H54 (cell line): ENCODE results near the gene MAL.

Source experiments
- DNase-seq: peaks from one replicate; pipeline ENCODE4 v3.0.0; 2011; ENCODE audit warnings: low spot score, mixed read lengths; ENCODE audit not compliant: insufficient read length
- FAIRE-seq: peaks from 3 replicates; lab custom pipeline; 2011; peaks lifted over from hg19 to GRCh38; lab: Jason Lieb, UNC
- POLR2A ChIP-seq: IDR thresholded peaks from 2 replicates; pipeline ENCODE4 v1.6.1; 2011; ENCODE audit warnings: low read depth, mild to moderate bottlenecking, low read length

MAL gene

GRCh38 chr2:95058989-95059641 is 33.6 kb downstream of the MAL start:
- no peak for DNase-seq
- no peak for TF ChIP-seq POLR2A
- FAIRE-seq, result no peak

- no peak for FAIRE-seq
- no peak for TF ChIP-seq POLR2A
- no peak for DNase-seq
Measured at GRCh38 chr2:95059656-95060370, 34.3 kb downstream of the MAL start.

- no peak for FAIRE-seq
- no peak for TF ChIP-seq POLR2A
- no peak for DNase-seq
Measured at GRCh38 chr2:95060446-95061118, 35.1 kb downstream of the MAL start.

- no peak for TF ChIP-seq POLR2A
- no peak for DNase-seq
- no peak for FAIRE-seq
Measured at GRCh38 chr2:95061119-95061512, 35.6 kb downstream of the MAL start.

GRCh38 chr2:95061601-95062183 is 36.2 kb downstream of the MAL start:
- no peak for TF ChIP-seq POLR2A
- DNase-seq (no peak), FAIRE-seq (no peak)

GRCh38 chr2:95062242-95063085 is 37.0 kb downstream of the MAL start:
- no peak for TF ChIP-seq POLR2A
- no peak for DNase-seq
- no peak for FAIRE-seq

GRCh38 chr2:95063086-95063958 is 37.8 kb downstream of the MAL start:
- TF ChIP-seq POLR2A, result no peak
- DNase-seq, result no peak
- no peak for FAIRE-seq

GRCh38 chr2:95068256-95068655 is 42.7 kb downstream of the MAL start:
- DNase-seq, result no peak
- no peak for TF ChIP-seq POLR2A
- FAIRE-seq, result no peak

- no peak for TF ChIP-seq POLR2A
- no peak for FAIRE-seq
- DNase-seq, result no peak
Measured at GRCh38 chr2:95069465-95069864, 44.0 kb downstream of the MAL start.

GRCh38 chr2:95071856-95072255 is 46.3 kb downstream of the MAL start:
- TF ChIP-seq POLR2A, result no peak
- DNase-seq (no peak), FAIRE-seq (no peak)

GRCh38 chr2:95072424-95072823 is 46.9 kb downstream of the MAL start:
- FAIRE-seq (no peak), DNase-seq (no peak)
- no peak for TF ChIP-seq POLR2A

- no peak for TF ChIP-seq POLR2A
- no peak for FAIRE-seq
Measured at GRCh38 chr2:95073856-95074662, 48.6 kb downstream of the MAL start.

More at GRCh38 chr2:95073856-95074662, 48.6 kb downstream of the MAL start:
- no peak for DNase-seq
